IMR-90 (cell line): ENCODE results near the gene SPATA2. TPM values are rescaled to one million over a fixed set of nuclear protein-coding genes. Genes with fewer than 3 reads are reported as not detected.

ENCODE experiments used
- ATAC-seq: fragments of 200-7000 bp; cut with Tn5 transposase; 2 replicates; pipeline ENCODE4 v1.9.1; 2020; ENCODE audit warnings: low read depth, mild to moderate bottlenecking, moderate library complexity
- BruUV-seq: library from RNA; stranded (reverse); fragments of 400-500 nt; replicated peaks from 2 replicates; lab custom pipeline; 2021; lab: Mats Ljungman, UMichigan
- CTCF ChIA-PET: fragments of 300-600 bp; formaldehyde crosslinking; extraction: SDS; loops from one replicate; lab custom pipeline; 2021; ENCODE audit warnings: antibody characterized with exemption; lab: Yijun Ruan, JAX
- POLR2A ChIA-PET: fragments of 300-600 bp; sonication (Branson Sonifier 250); formaldehyde crosslinking; loops from one replicate; lab custom pipeline; 2022; ENCODE audit warnings: antibody characterized with exemption; ENCODE audit not compliant: unreplicated experiment; lab: Charles Lee
- DNase-seq: peaks from one replicate; pipeline ENCODE4 v3.0.0; 2013
- H2AFZ ChIP-seq: replicated peaks from 2 replicates; pipeline ENCODE3; 2013; ENCODE audit warnings: low read length, mild to moderate bottlenecking; ENCODE audit not compliant: poor library complexity
- H2AK5ac ChIP-seq: 2 replicates; pipeline ENCODE4 v1.6.1; 2013; ENCODE audit warnings: low read depth, low read length, inconsistent platforms
- H2AK9ac ChIP-seq: replicated peaks from 2 replicates; pipeline ENCODE3; 2013; ENCODE audit warnings: mild to moderate bottlenecking, low read depth, low read length, moderate library complexity; ENCODE audit not compliant: poor library complexity
- H2BK120ac ChIP-seq: 2 replicates; pipeline ENCODE4 v1.6.1; 2013; ENCODE audit warnings: low read depth, low read length, inconsistent platforms
- H2BK15ac ChIP-seq: 3 replicates; pipeline ENCODE4 v1.6.1; 2013; ENCODE audit warnings: low read depth, low read length, inconsistent platforms
- H2BK20ac ChIP-seq: 2 replicates; pipeline ENCODE4 v1.6.1; 2013; ENCODE audit warnings: low read depth, mild to moderate bottlenecking, inconsistent platforms, low read length, moderate library complexity
- H2BK5ac ChIP-seq: 2 replicates; pipeline ENCODE4 v1.6.1; 2013; ENCODE audit warnings: mild to moderate bottlenecking, low read depth, low read length, inconsistent platforms; ENCODE audit not compliant: poor library complexity, severe bottlenecking
- H3K14ac ChIP-seq: replicated peaks from 2 replicates; pipeline ENCODE4 v1.6.1; 2013; ENCODE audit warnings: low read depth, low read length, inconsistent platforms
- H3K18ac ChIP-seq: 2 replicates; pipeline ENCODE4 v1.6.1; 2013; ENCODE audit warnings: low read depth, low read length, control low read depth
- H3K23ac ChIP-seq: 2 replicates; pipeline ENCODE4 v1.6.1; 2013; ENCODE audit warnings: low read depth, low read length, inconsistent platforms
- H3K27ac ChIP-seq: 2 replicates; pipeline ENCODE4 v1.5.1; 2013; ENCODE audit warnings: mild to moderate bottlenecking, control low read depth, low read length; ENCODE audit not compliant: insufficient read depth
- H3K27me3 ChIP-seq: 2 replicates; pipeline ENCODE4 v1.6.1; 2013; ENCODE audit warnings: low read length; ENCODE audit not compliant: control insufficient read depth, insufficient read depth
- H3K36me3 ChIP-seq: 2 replicates; pipeline ENCODE4 v1.6.1; 2013; ENCODE audit warnings: low read length, mixed read lengths; ENCODE audit not compliant: control insufficient read depth, insufficient read depth
- H3K4ac ChIP-seq: 2 replicates; pipeline ENCODE4 v1.6.1; 2013; ENCODE audit warnings: low read depth, low read length, inconsistent platforms
- H3K4me1 ChIP-seq: 2 replicates; pipeline ENCODE4 v1.6.1; 2013; ENCODE audit warnings: low read length, mixed read lengths; ENCODE audit not compliant: control insufficient read depth, insufficient read depth
- H3K4me2 ChIP-seq: 2 replicates; pipeline ENCODE4 v1.6.1; 2013; ENCODE audit warnings: low read depth, mild to moderate bottlenecking, control low read depth, low read length, moderate library complexity
- H3K4me3 ChIP-seq: 2 replicates; pipeline ENCODE4 v1.5.1; 2013; ENCODE audit warnings: low read depth, mild to moderate bottlenecking, control low read depth, low read length, moderate library complexity; ENCODE audit not compliant: insufficient read depth
- H3K56ac ChIP-seq: 2 replicates; pipeline ENCODE4 v1.6.1; 2013; ENCODE audit warnings: low read length, inconsistent platforms; ENCODE audit not compliant: insufficient read depth; ENCODE audit errors: extremely low read depth
- H3K79me1 ChIP-seq, 2 experiments: 2 replicates each; pipeline ENCODE4 v1.6.1; 2013; ENCODE audit warnings: low read length in 2 of 2, inconsistent platforms in 1 of 2, low read depth in 1 of 2
- H3K9ac ChIP-seq: 2 replicates; pipeline ENCODE4 v1.6.1; 2013; ENCODE audit warnings: low read depth, low read length, control low read depth
- H3K9me1 ChIP-seq: 2 replicates; pipeline ENCODE4 v1.6.1; 2013; ENCODE audit warnings: low read length, inconsistent platforms; ENCODE audit not compliant: insufficient read depth
- H3K9me3 ChIP-seq: 2 replicates; pipeline ENCODE4 v1.6.1; 2013; ENCODE audit warnings: low read length; ENCODE audit not compliant: control insufficient read depth, insufficient read depth
- H4K20me1 ChIP-seq: 2 replicates; pipeline ENCODE4 v1.6.1; 2013; ENCODE audit warnings: low read length, inconsistent platforms; ENCODE audit not compliant: insufficient read depth
- H4K5ac ChIP-seq: 2 replicates; pipeline ENCODE4 v1.6.1; 2013; ENCODE audit warnings: mild to moderate bottlenecking, low read depth, low read length, control low read depth
- H4K8ac ChIP-seq, 2 experiments: 2 replicates each; pipeline ENCODE4 v1.6.1; 2013; ENCODE audit warnings: low read depth in 2 of 2, low read length in 2 of 2, control low read depth in 1 of 2, inconsistent platforms in 1 of 2
- H4K91ac ChIP-seq: 2 replicates; pipeline ENCODE4 v1.6.1; 2013; ENCODE audit warnings: low read depth, low read length, inconsistent platforms; ENCODE audit not compliant: insufficient read depth
- BHLHE40 ChIP-seq: fragments of 150-350 bp; IDR thresholded peaks from 2 replicates; pipeline ENCODE4 v1.6.1; 2016; ENCODE audit warnings: mild to moderate bottlenecking, low read depth, low read length
- CEBPB ChIP-seq: IDR thresholded peaks from 2 replicates; pipeline ENCODE4 v1.6.1; 2012; ENCODE audit warnings: low read depth, low read length, improper control_type of control experiment
- CHD1 ChIP-seq: IDR thresholded peaks from 2 replicates; pipeline ENCODE4 v1.6.1; 2012; ENCODE audit warnings: low read depth, low read length, improper control_type of control experiment
- CTCF ChIP-seq: conservative IDR thresholded peaks from 2 replicates; pipeline ENCODE4 v1.5.1; 2012; ENCODE audit warnings: mild to moderate bottlenecking, low read depth, low read length, improper control_type of control experiment
- ELK1 ChIP-seq: fragments of 150-350 bp; IDR thresholded peaks from 2 replicates; pipeline ENCODE4 v1.6.1; 2016; ENCODE audit warnings: low read depth, mild to moderate bottlenecking, low read length, moderate library complexity, borderline replicate concordance
- FOS ChIP-seq: fragments of 150-350 bp; IDR thresholded peaks from 2 replicates; pipeline ENCODE4 v1.6.1; 2016; ENCODE audit warnings: low read depth, low read length
- MAFK ChIP-seq: IDR thresholded peaks from 2 replicates; pipeline ENCODE4 v1.6.1; 2012; ENCODE audit warnings: low read depth, low read length, improper control_type of control experiment
- MAZ ChIP-seq: IDR thresholded peaks from 2 replicates; pipeline ENCODE4 v1.6.1; 2012; ENCODE audit warnings: low read depth, mild to moderate bottlenecking, low read length, improper control_type of control experiment, moderate library complexity, borderline replicate concordance
- MXI1 ChIP-seq: IDR thresholded peaks from 2 replicates; pipeline ENCODE4 v1.6.1; 2012; ENCODE audit warnings: low read depth, mild to moderate bottlenecking, low read length, moderate library complexity, borderline replicate concordance
- NFE2L2 ChIP-seq: fragments of 150-350 bp; IDR thresholded peaks from 2 replicates; pipeline ENCODE4 v1.6.1; 2016; ENCODE audit warnings: low read depth, mild to moderate bottlenecking, low read length
- POLR2A ChIP-seq: IDR thresholded peaks from 2 replicates; pipeline ENCODE4 v1.6.1; 2012; ENCODE audit warnings: mild to moderate bottlenecking, low read depth, low read length
- RAD21 ChIP-seq: IDR thresholded peaks from 2 replicates; pipeline ENCODE4 v1.6.1; 2012; ENCODE audit warnings: low read length, improper control_type of control experiment
- RCOR1 ChIP-seq: IDR thresholded peaks from 2 replicates; pipeline ENCODE4 v1.6.1; 2012; ENCODE audit warnings: mild to moderate bottlenecking, low read length, improper control_type of control experiment; ENCODE audit not compliant: insufficient replicate concordance
- RFX5 ChIP-seq: IDR thresholded peaks from 2 replicates; pipeline ENCODE4 v1.8.0; 2012; ENCODE audit warnings: low read depth, mild to moderate bottlenecking, low read length, moderate library complexity
- SMC3 ChIP-seq: fragments of 150-350 bp; IDR thresholded peaks from 2 replicates; pipeline ENCODE4 v1.6.1; 2016; ENCODE audit warnings: low read depth, mild to moderate bottlenecking, antibody characterized with exemption, low read length, moderate library complexity
- USF2 ChIP-seq: fragments of 150-350 bp; IDR thresholded peaks from 2 replicates; pipeline ENCODE4 v1.6.1; 2017; ENCODE audit warnings: mild to moderate bottlenecking, antibody characterized with exemption, low read length, low read depth
- WGBS, 2 experiments: methylation state at CpG; one replicate each; pipeline versions ENCODE4 v1.1.5 to v1.1.7; 2013; ENCODE audit warnings: missing lambda C conversion rate in 2 of 2; ENCODE audit not compliant: insufficient read length in 1 of 2; ENCODE audit errors: extremely low coverage in 2 of 2; 5-methylcytosine and 5-hydroxymethylcytosine counted together
- dilution Hi-C: fragments of 300-500 bp; cut with HindIII; formaldehyde crosslinking; loops from one replicate; pipeline ENCODE4 v1.14.3; 2018; ENCODE audit warnings: low sequenced_read_pairs; ENCODE audit not compliant: unreplicated experiment
- in situ Hi-C: fragments of 300-500 bp; cut with MboI; formaldehyde crosslinking; loops from 3 replicates; pipeline ENCODE4 v1.14.3; 2019; ENCODE audit warnings: low sequenced_read_pairs, inconsistent platforms, mixed read lengths
- intact Hi-C: fragments of 100-400 bp; cut with micrococcal nuclease; formaldehyde crosslinking; loops from 2 replicates; pipeline ENCODE4 v1.10.0; 2022
- polyA plus RNA-seq, 3 experiments: library from polyadenylated mRNA; depleted of rRNA; stranded (reverse); fragments of >200 nt; gene quantifications; 2 replicates each; pipeline ENCODE4 v1.2.3, GENCODE V29; 2012; ENCODE audit warnings: low replicate concordance in 1 of 3
- total RNA-seq: library from RNA; depleted of rRNA; stranded (reverse); fragments of >200 nt; gene quantifications from 2 replicates; pipeline ENCODE4 v1.2.3, GENCODE V29; 2012

Gene SPATA2
- total and polyA plus RNA-seq, 2 of the 4 experiments (the other 2 are of a cell fraction) = 1.3 to 4.5 TPM

- no peak for TF ChIP-seq POLR2A
- TF ChIP-seq USF2 = no peak
- TF ChIP-seq MAZ = no peak
- TF ChIP-seq MXI1 = no peak
- TF ChIP-seq NFE2L2 = no peak
- no peak for TF ChIP-seq RAD21
- no peak for TF ChIP-seq BHLHE40
- TF ChIP-seq ELK1 = no peak
- TF ChIP-seq RCOR1 = no peak
- no peak for TF ChIP-seq MAFK
- no peak for TF ChIP-seq SMC3
- TF ChIP-seq CEBPB = no peak
- no peak for TF ChIP-seq CHD1
- TF ChIP-seq FOS = no peak
- TF ChIP-seq CTCF = no peak
- TF ChIP-seq RFX5 = no peak
- no peak overlapping the region for H3K14ac ChIP-seq
- in situ Hi-C loops (loop anchor here (25.0 kb wide), 1 partner anchor 526 kb away; no protein-coding TSS in a partner anchor), dilution Hi-C loops (no loop called here), intact Hi-C loops (no loop called here)
- no peak overlapping the region for H3K23ac ChIP-seq
- ChIA-PET CTCF (no interaction called here), POLR2A (no interaction called here)
- H2BK20ac ChIP-seq = no peak overlapping the region
- H3K79me1 ChIP-seq = no peaks in the 10 kb centered on the region
- WGBS, 2 experiments = 80% methylated on average over 1 of the region's 6 CpGs; no CpG with 5 or more reads in 1 of the 2 experiments
- H2BK15ac ChIP-seq = no peak overlapping the region
- no peak overlapping the region for H4K91ac ChIP-seq
- peaks cover 20% of the 10 kb centered on the region for H3K36me3 ChIP-seq
- H2BK120ac ChIP-seq = no peak overlapping the region
- no peaks in the 10 kb centered on the region for H3K9me3 ChIP-seq
- BruUV-seq = no TSS peak
- peaks cover 2% of the 10 kb centered on the region; the same call in 1 of the 2 replicates for H3K4me1 ChIP-seq
- no peak overlapping the region for H4K8ac ChIP-seq
- no peak for ATAC-seq
- H3K4ac ChIP-seq = no peak overlapping the region
- no peak overlapping the region for H3K27ac ChIP-seq
- H3K27me3 ChIP-seq = no peaks in the 10 kb centered on the region
- no peak overlapping the region for H4K5ac ChIP-seq
- no peak overlapping the region for H3K18ac ChIP-seq
- H3K9me1 ChIP-seq = 0 out of 2 replicates have a peak, but pooled peaks cover 4% of the 10 kb centered on the region
- no peak overlapping the region for H2AK5ac ChIP-seq
- no peak overlapping the region for H2AK9ac ChIP-seq
- no peak overlapping the region for H3K4me3 ChIP-seq
- no peak overlapping the region for H2AFZ ChIP-seq
- DNase-seq = no peak
- H3K4me2 ChIP-seq = no peak overlapping the region
- no peak overlapping the region for H3K9ac ChIP-seq
- H2BK5ac ChIP-seq = no peak overlapping the region
- no peaks in the 10 kb centered on the region for H4K20me1 ChIP-seq
- H3K56ac ChIP-seq = no peak overlapping the region
Measured at GRCh38 chr20:49863666-49864065, 51.7 kb downstream of the SPATA2 start.
